Sigmoid colon (tissue), 4 donors: Measurements from ENCODE around the gene SPOCK1.

Source experiments
- CTCF ChIP-seq, 4 experiments: fragments of 450-650 bp in 3 of 4; fragments of 200-600 bp in 1 of 4; IDR thresholded peaks; one replicate each; pipeline ENCODE4 v1.5.1; 2016 to 2019; ENCODE audit warnings: antibody characterized with exemption in 4 of 4, mild to moderate bottlenecking in 3 of 4, moderate library complexity in 2 of 4
- POLR2A ChIP-seq, 2 donors: fragments of 450-650 bp; IDR thresholded peaks; one replicate each; pipeline ENCODE4 v1.6.1; 2016; ENCODE audit warnings: antibody characterized with exemption in 2 of 2, mild to moderate bottlenecking in 2 of 2, moderate library complexity in 2 of 2
- POLR2AphosphoS5 ChIP-seq, 4 donors: sonication (generic); formaldehyde crosslinking; IDR thresholded peaks; one replicate each; pipeline ENCODE4 v1.6.1; 2017; ENCODE audit warnings: antibody characterized with exemption in 4 of 4

- no peak for TF ChIP-seq CTCF (IDR thresholded peaks at IDR 0.05)
- TF ChIP-seq POLR2AphosphoS5 (IDR thresholded peaks at IDR 0.05): no peak
- TF ChIP-seq POLR2A (IDR thresholded peaks at IDR 0.05): no peak
Observed at GRCh38 chr5:137264573-137264972, 234.6 kb downstream of the SPOCK1 start.
